Trophoblast cell (in vitro differentiated cells and primary cell): ENCODE results near the gene GH2.

Experiments
- DNase-seq, 2 donors: peaks; one replicate each; pipeline ENCODE4 v3.0.0-alpha.2; 2016
- H2AFZ ChIP-seq: 2 replicates; pipeline ENCODE4 v1.6.1; 2013; ENCODE audit warnings: low read length, moderate library complexity, mild to moderate bottlenecking; ENCODE audit not compliant: insufficient read depth, poor library complexity
- H2AK5ac ChIP-seq: 2 replicates; pipeline ENCODE4 v1.6.1; 2013; ENCODE audit warnings: mild to moderate bottlenecking, low read length
- H2BK120ac ChIP-seq: 2 replicates; pipeline ENCODE4 v1.6.1; 2013; ENCODE audit warnings: low read length, mild to moderate bottlenecking, moderate library complexity; ENCODE audit not compliant: insufficient read depth, poor library complexity
- H2BK12ac ChIP-seq: 2 replicates; pipeline ENCODE4 v1.6.1; 2013; ENCODE audit warnings: mild to moderate bottlenecking, low read length, moderate library complexity
- H2BK5ac ChIP-seq: 2 replicates; pipeline ENCODE4 v1.6.1; 2013; ENCODE audit warnings: low read length, low read depth, moderate library complexity, mild to moderate bottlenecking; ENCODE audit not compliant: poor library complexity
- H3K14ac ChIP-seq: 2 replicates; pipeline ENCODE4 v1.6.1; 2013; ENCODE audit warnings: mild to moderate bottlenecking, low read length
- H3K18ac ChIP-seq: 2 replicates; pipeline ENCODE4 v1.6.1; 2013; ENCODE audit warnings: mild to moderate bottlenecking, low read length
- H3K23ac ChIP-seq: 2 replicates; pipeline ENCODE4 v1.6.1; 2013; ENCODE audit warnings: low read length
- H3K27ac ChIP-seq: 2 replicates; pipeline ENCODE4 v1.5.1; 2013; ENCODE audit warnings: low read depth, mild to moderate bottlenecking, inconsistent platforms, low read length, moderate library complexity
- H3K27me3 ChIP-seq: 2 replicates; pipeline ENCODE4 v1.6.1; 2013; ENCODE audit warnings: inconsistent platforms, mild to moderate bottlenecking, low read length, moderate library complexity; ENCODE audit not compliant: insufficient read depth
- H3K36me3 ChIP-seq, 2 experiments: 1 replicate in 1 of 2; 2 replicates in 1 of 2; pipeline ENCODE4 v1.6.1; 2013; ENCODE audit warnings: low read length in 2 of 2, mild to moderate bottlenecking in 2 of 2, moderate library complexity in 1 of 2; ENCODE audit not compliant: insufficient read depth in 2 of 2, control insufficient read depth in 1 of 2
- H3K4ac ChIP-seq: 2 replicates; pipeline ENCODE4 v1.6.1; 2013; ENCODE audit warnings: low read depth, mild to moderate bottlenecking, low read length, moderate library complexity
- H3K4me1 ChIP-seq, 2 experiments: 1 replicate in 1 of 2; 2 replicates in 1 of 2; pipeline ENCODE4 v1.6.1; 2013; ENCODE audit warnings: low read length in 2 of 2, mild to moderate bottlenecking in 2 of 2, moderate library complexity in 1 of 2; ENCODE audit not compliant: insufficient read depth in 2 of 2, control insufficient read depth in 1 of 2
- H3K4me2 ChIP-seq: 2 replicates; pipeline ENCODE4 v1.6.1; 2013; ENCODE audit warnings: inconsistent platforms, mild to moderate bottlenecking, low read length, moderate library complexity
- H3K4me3 ChIP-seq: 2 replicates; pipeline ENCODE4 v1.5.1; 2013; ENCODE audit warnings: mild to moderate bottlenecking, low read depth, low read length, inconsistent platforms
- H3K79me1 ChIP-seq: one replicate; pipeline ENCODE4 v1.6.1; 2013; ENCODE audit warnings: low read length
- H3K79me2 ChIP-seq: 2 replicates; pipeline ENCODE4 v1.6.1; 2013; ENCODE audit warnings: low read length, mild to moderate bottlenecking; ENCODE audit not compliant: control insufficient read depth, insufficient read depth, poor library complexity
- H3K9ac ChIP-seq: 2 replicates; pipeline ENCODE4 v1.6.1; 2013; ENCODE audit warnings: mild to moderate bottlenecking, low read length
- H3K9me3 ChIP-seq: 2 replicates; pipeline ENCODE4 v1.6.1; 2013; ENCODE audit warnings: low read depth, mild to moderate bottlenecking, control low read depth, inconsistent platforms, low read length; ENCODE audit not compliant: insufficient read depth
- H4K12ac ChIP-seq: 2 replicates; pipeline ENCODE4 v1.6.1; 2013; ENCODE audit warnings: low read depth, mild to moderate bottlenecking, low read length, moderate library complexity
- H4K8ac ChIP-seq: 2 replicates; pipeline ENCODE4 v1.6.1; 2013; ENCODE audit warnings: low read depth, mild to moderate bottlenecking, low read length, moderate library complexity
- H4K91ac ChIP-seq: one replicate; pipeline ENCODE4 v1.6.1; 2013; ENCODE audit warnings: low read depth, mild to moderate bottlenecking, low read length, moderate library complexity
- WGBS: extraction: QIAGEN DNeasy Blood & Tissue Kit; methylation state at CpG from one replicate; pipeline ENCODE4 v1.1.7; 2013; ENCODE audit warnings: missing lambda C conversion rate; ENCODE audit not compliant: insufficient read length, insufficient coverage; ENCODE audit errors: extremely low coverage; 5-methylcytosine and 5-hydroxymethylcytosine counted together

Gene GH2

GRCh38 chr17:63854709-63855108 is 27.0 kb downstream of the GH2 start:
- Histone ChIP-seq H3K9me3 (peaks cover under 1% of the 10 kb centered on the region), H3K23ac (no peak overlapping the region), H4K8ac (no peak overlapping the region), H3K4me2 (no peak overlapping the region), H3K36me3 (no peaks in the 10 kb centered on the region), H3K4ac (no peak overlapping the region), H3K18ac (no peak overlapping the region), H3K79me1 (no peaks in the 10 kb centered on the region), H3K27ac (no peak overlapping the region), H3K4me3 (no peak overlapping the region), H2BK12ac (no peak overlapping the region), H3K27me3 (no peaks in the 10 kb centered on the region), H3K79me2 (no peaks in the 10 kb centered on the region), H4K12ac (no peak overlapping the region), H4K91ac (no peak overlapping the region), H3K4me1 (no peaks in the 10 kb centered on the region), H2BK120ac (no peak overlapping the region), H3K14ac (no peak overlapping the region), H2AK5ac (no peak overlapping the region), H2AFZ (no peak overlapping the region), H3K9ac (no peak overlapping the region), H2BK5ac (no peak overlapping the region)
- no CpG with 5 or more reads among the region's 5 CpGs for WGBS
- DNase-seq = no peak

- H2AK5ac ChIP-seq = no peak overlapping the region
- no peak overlapping the region for H3K4me3 ChIP-seq
- peaks cover 0 to 3% of the 10 kb centered on the region in 2 experiments for H3K4me1 ChIP-seq
- no peak overlapping the region for H4K91ac ChIP-seq
- no peak overlapping the region for H3K27ac ChIP-seq
- no peaks in the 10 kb centered on the region for H3K27me3 ChIP-seq
- H2BK5ac ChIP-seq = no peak overlapping the region
- DNase-seq = no peak
- H3K9ac ChIP-seq = no peak overlapping the region
- H3K18ac ChIP-seq = no peak overlapping the region
- H2BK120ac ChIP-seq = no peak overlapping the region
- no peak overlapping the region for H3K4me2 ChIP-seq
- H2AFZ ChIP-seq = no peak overlapping the region
- WGBS = no CpG with 5 or more reads among the region's 2 CpGs
- H3K36me3 ChIP-seq = no peaks in the 10 kb centered on the region
- peaks cover 9% of the 10 kb centered on the region for H3K9me3 ChIP-seq
- H3K23ac ChIP-seq = no peak overlapping the region
- H3K4ac ChIP-seq = no peak overlapping the region
- no peak overlapping the region for H3K14ac ChIP-seq
- H4K8ac ChIP-seq = no peak overlapping the region
- no peaks in the 10 kb centered on the region for H3K79me2 ChIP-seq
- H3K79me1 ChIP-seq = peaks cover 3% of the 10 kb centered on the region
- no peak overlapping the region for H2BK12ac ChIP-seq
- no peak overlapping the region for H4K12ac ChIP-seq
Measured at GRCh38 chr17:63853260-63853659, 28.5 kb downstream of the GH2 start.

- WGBS = no CpG with 5 or more reads among the region's 9 CpGs
Measured at GRCh38 chr17:63850401-63850800, 31.3 kb downstream of the GH2 start.

GRCh38 chr17:63848834-63849689 is 32.7 kb downstream of the GH2 start:
- WGBS = no CpG with 5 or more reads among the region's 82 CpGs
- H3K4me3 ChIP-seq = peak overlapping the region; percentile 26
- no peaks in the 10 kb centered on the region for H3K79me2 ChIP-seq
- H3K23ac ChIP-seq = no peak overlapping the region
- no peak overlapping the region for H3K4ac ChIP-seq
- H3K9me3 ChIP-seq = peaks cover 14% of the 10 kb centered on the region
- H3K36me3 ChIP-seq = no peaks in the 10 kb centered on the region
- H3K18ac ChIP-seq = peak overlapping the region; percentile 32
- peak overlapping the region; percentile 52 for H3K14ac ChIP-seq
- peak overlapping the region; percentile 65 for H2BK120ac ChIP-seq
- H4K12ac ChIP-seq = peak overlapping the region; percentile 29
- no peak overlapping the region for H2AK5ac ChIP-seq
- peak overlapping the region; percentile 50 for H3K4me2 ChIP-seq
- H4K8ac ChIP-seq = peak overlapping the region; percentile 95
- peaks cover 0 to 3% of the 10 kb centered on the region in 2 experiments for H3K4me1 ChIP-seq
- no peaks in the 10 kb centered on the region for H3K27me3 ChIP-seq
- DNase-seq = peak; percentile 93 to 99
- H2AFZ ChIP-seq = peak overlapping the region; percentile 90
- no peak overlapping the region for H3K9ac ChIP-seq
- no peak overlapping the region for H3K27ac ChIP-seq
- H4K91ac ChIP-seq = peak overlapping the region; percentile 67
- no peak overlapping the region for H2BK5ac ChIP-seq
- peaks cover 3% of the 10 kb centered on the region for H3K79me1 ChIP-seq
- H2BK12ac ChIP-seq = peak overlapping the region; percentile 93

More at GRCh38 chr17:63850401-63850800, 31.3 kb downstream of the GH2 start:
- Histone ChIP-seq H3K79me1 (peaks cover 3% of the 10 kb centered on the region), H3K9me3 (peaks cover 14% of the 10 kb centered on the region), H3K36me3 (no peaks in the 10 kb centered on the region), H3K4me2 (no peak overlapping the region), H2BK120ac (no peak overlapping the region), H3K27me3 (no peaks in the 10 kb centered on the region), H2BK5ac (no peak overlapping the region), H3K18ac (no peak overlapping the region), H3K4me3 (no peak overlapping the region), H4K12ac (no peak overlapping the region), H2BK12ac (no peak overlapping the region), H3K23ac (no peak overlapping the region), H2AK5ac (no peak overlapping the region), H3K79me2 (no peaks in the 10 kb centered on the region), H3K27ac (no peak overlapping the region), H3K14ac (no peak overlapping the region), H3K4ac (no peak overlapping the region), H3K4me1 (peaks cover 0 to 3% of the 10 kb centered on the region in 2 experiments), H3K9ac (no peak overlapping the region), H2AFZ (no peak overlapping the region), H4K91ac (no peak overlapping the region), H4K8ac (no peak overlapping the region)
- DNase-seq = no peak
